Ishikawa (cell line): ENCODE measurements around the gene RASGRP2.

ENCODE experiments used
- CEBPB ChIP-seq: IDR thresholded peaks from 2 replicates; pipeline ENCODE4 v1.6.1; 2012
- CREB1 ChIP-seq: IDR thresholded peaks from 2 replicates; pipeline ENCODE4 v1.6.1; 2012; ENCODE audit warnings: low read depth
- EGR1 ChIP-seq: IDR thresholded peaks from 2 replicates; pipeline ENCODE4 v1.6.1; 2012
- EP300 ChIP-seq: IDR thresholded peaks from 2 replicates; pipeline ENCODE4 v1.6.1; 2012; ENCODE audit warnings: borderline replicate concordance
- FOXM1 ChIP-seq: IDR thresholded peaks from 2 replicates; pipeline ENCODE4 v1.6.1; 2012; ENCODE audit warnings: low read depth, borderline replicate concordance
- NFIC ChIP-seq: IDR thresholded peaks from 2 replicates; pipeline ENCODE4 v1.6.1; 2012
- RAD21 ChIP-seq: IDR thresholded peaks from 2 replicates; pipeline ENCODE4 v1.6.1; 2012; ENCODE audit warnings: low read depth
- TAF1 ChIP-seq: IDR thresholded peaks from 2 replicates; pipeline ENCODE4 v1.6.1; 2012; ENCODE audit warnings: low read depth, mild to moderate bottlenecking
- TCF12 ChIP-seq: IDR thresholded peaks from 2 replicates; pipeline ENCODE4 v1.6.1; 2012; ENCODE audit warnings: low read depth
- TEAD4 ChIP-seq: IDR thresholded peaks from 2 replicates; pipeline ENCODE4 v1.6.1; 2012
- YY1 ChIP-seq: IDR thresholded peaks from 2 replicates; pipeline ENCODE4 v1.6.1; 2012; ENCODE audit warnings: low read depth
- ZBTB7A ChIP-seq: IDR thresholded peaks from 2 replicates; pipeline ENCODE4 v1.6.1; 2012; ENCODE audit warnings: low read depth
- TF ChIP-seq, protein P1 (sequence below): IDR thresholded peaks from 2 replicates; pipeline ENCODE4 v1.6.1; 2012
- TF ChIP-seq, protein P2 (sequence below): IDR thresholded peaks from 2 replicates; pipeline ENCODE4 v1.6.1; 2012; ENCODE audit warnings: low read depth, mild to moderate bottlenecking
- TF ChIP-seq, protein P3 (sequence below): IDR thresholded peaks from 2 replicates; pipeline ENCODE4 v1.6.1; 2012

The RASGRP2 gene

DNA sequence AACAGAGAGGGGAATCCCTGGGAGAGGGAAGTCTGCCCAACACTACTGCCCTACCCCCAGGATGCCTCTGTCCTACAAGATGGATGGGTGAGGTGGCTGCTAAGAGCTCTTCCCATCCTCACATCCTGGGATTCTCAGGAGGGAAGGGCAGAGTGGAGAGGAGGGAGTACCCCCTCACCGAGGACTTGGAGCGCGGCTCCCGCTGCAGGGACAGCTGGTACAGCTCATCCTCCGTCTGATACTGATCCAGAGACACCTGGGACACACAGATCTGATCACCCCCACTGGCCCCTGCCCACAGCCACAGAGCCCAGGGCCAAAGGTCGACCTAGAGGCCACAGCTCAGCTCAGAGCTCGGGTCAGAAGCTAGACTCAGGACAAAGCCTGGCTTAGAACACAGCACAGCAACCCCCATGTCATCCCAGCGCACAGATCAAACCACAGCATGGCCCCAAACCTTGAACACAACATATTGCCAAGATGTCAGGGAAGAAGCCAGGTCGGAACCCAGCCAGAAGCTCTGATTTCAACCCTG lies 8.2 kb downstream of the RASGRP2 start:
- TF ChIP-seq FOXM1 (no peak), TCF12 (no peak), RAD21 (no peak), CEBPB (no peak), YY1 (no peak), TAF1 (no peak), NFIC (no peak), EGR1 (no peak), ZBTB7A (no peak), EP300 (no peak), TEAD4 (no peak), CREB1 (no peak)
- TF ChIP-seq, protein P1, sequence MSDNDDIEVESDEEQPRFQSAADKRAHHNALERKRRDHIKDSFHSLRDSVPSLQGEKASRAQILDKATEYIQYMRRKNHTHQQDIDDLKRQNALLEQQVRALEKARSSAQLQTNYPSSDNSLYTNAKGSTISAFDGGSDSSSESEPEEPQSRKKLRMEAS: no peak
- TF ChIP-seq, protein P2, sequence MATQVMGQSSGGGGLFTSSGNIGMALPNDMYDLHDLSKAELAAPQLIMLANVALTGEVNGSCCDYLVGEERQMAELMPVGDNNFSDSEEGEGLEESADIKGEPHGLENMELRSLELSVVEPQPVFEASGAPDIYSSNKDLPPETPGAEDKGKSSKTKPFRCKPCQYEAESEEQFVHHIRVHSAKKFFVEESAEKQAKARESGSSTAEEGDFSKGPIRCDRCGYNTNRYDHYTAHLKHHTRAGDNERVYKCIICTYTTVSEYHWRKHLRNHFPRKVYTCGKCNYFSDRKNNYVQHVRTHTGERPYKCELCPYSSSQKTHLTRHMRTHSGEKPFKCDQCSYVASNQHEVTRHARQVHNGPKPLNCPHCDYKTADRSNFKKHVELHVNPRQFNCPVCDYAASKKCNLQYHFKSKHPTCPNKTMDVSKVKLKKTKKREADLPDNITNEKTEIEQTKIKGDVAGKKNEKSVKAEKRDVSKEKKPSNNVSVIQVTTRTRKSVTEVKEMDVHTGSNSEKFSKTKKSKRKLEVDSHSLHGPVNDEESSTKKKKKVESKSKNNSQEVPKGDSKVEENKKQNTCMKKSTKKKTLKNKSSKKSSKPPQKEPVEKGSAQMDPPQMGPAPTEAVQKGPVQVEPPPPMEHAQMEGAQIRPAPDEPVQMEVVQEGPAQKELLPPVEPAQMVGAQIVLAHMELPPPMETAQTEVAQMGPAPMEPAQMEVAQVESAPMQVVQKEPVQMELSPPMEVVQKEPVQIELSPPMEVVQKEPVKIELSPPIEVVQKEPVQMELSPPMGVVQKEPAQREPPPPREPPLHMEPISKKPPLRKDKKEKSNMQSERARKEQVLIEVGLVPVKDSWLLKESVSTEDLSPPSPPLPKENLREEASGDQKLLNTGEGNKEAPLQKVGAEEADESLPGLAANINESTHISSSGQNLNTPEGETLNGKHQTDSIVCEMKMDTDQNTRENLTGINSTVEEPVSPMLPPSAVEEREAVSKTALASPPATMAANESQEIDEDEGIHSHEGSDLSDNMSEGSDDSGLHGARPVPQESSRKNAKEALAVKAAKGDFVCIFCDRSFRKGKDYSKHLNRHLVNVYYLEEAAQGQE: no peak
- TF ChIP-seq, protein P3, sequence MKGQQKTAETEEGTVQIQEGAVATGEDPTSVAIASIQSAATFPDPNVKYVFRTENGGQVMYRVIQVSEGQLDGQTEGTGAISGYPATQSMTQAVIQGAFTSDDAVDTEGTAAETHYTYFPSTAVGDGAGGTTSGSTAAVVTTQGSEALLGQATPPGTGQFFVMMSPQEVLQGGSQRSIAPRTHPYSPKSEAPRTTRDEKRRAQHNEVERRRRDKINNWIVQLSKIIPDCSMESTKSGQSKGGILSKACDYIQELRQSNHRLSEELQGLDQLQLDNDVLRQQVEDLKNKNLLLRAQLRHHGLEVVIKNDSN: no peak

DNA sequence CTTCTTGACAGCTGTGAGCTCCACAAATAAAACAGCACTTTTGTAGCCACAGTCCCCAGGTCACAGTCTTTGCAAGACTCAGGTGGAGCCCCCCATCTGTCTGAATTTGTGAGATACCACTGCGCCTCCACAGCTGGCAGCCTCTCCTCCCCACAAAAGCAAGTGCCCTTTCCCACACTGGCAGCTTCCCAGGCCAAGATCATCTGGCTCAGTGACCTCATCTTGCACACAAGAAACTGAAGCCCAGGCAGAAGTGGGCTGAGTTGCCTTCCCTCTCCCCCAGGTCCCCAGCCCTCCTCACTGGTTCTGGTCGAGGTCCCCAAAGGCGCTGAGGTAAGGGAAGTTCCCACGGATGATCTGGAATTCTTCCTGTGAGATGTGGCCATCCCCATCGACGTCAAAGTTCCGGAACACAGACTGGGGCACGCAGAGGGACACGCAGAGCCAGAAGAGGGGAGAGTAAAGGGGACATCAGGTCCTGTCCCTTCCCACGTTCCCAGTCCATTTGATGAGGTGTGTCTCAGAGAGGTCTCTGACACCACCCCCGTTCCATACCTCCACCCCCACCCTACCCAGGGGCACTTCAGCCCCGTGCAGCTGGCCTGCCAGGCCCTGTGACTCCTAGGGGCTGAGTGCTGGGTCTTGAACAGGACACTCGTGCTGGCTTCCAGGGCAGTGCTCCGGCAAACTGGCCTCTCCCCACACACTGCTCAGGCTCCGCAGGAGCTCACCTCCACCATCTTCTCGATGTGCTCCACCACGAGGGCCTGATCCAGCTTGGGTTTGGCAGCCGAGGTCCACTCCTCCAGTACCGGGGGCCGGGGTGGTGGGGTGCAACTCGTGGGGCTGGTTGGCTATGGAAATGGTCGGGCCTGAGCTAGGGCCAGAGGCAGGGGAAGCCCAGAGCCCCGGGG lies 8.9 kb downstream of the RASGRP2 start:
- TF ChIP-seq ZBTB7A (no peak), EP300 (no peak)

DNA sequence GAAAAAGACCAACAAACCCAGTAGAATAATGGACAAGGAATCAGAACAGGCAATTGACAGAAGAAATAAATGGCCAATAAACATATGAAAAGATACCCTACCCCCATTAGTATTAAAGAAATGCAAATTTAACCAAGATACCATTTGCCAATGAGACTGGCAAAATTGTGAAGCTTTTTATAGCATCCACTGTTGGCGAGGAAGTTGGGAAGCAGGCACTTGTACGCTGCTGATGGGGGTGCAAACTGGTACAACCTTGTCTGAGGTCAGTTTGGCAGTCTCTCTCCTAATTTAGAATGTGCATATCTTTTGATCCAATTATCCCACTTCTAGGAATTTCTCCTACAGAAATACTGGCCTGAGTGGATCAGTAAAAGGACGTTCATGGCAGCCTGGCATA lies 12.3 kb downstream of the RASGRP2 start:
- TF ChIP-seq, protein P3: no peak
- TF ChIP-seq YY1 (no peak), RAD21 (no peak), FOXM1 (no peak)

DNA sequence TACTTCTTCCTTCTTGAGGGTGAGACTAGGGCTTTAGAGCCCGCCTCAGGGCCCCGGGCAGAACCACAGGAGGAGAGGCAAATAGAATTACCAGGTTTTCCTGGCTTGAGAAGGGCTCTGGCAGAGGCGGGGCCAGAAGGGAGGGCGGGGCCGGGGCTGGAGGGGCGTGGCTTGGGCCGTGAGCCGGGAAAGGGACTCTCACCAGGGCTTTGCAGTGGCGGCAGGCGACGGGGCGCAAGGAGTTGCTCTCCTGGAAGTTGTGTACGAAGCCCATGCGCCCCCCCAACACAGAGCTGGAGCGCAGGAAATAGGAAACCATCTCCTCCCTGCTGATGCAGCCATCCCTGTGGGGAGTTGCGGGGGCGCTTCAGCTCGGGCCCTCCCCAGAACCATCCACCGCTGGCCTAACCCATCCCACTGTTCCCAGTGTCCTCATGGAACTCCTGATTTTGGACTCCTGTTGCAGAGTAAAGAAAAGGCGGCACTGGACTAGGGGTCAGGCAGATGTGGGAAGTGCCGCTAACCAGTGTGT lies 14.0 kb downstream of the RASGRP2 start:
- TF ChIP-seq CREB1: no peak
- no peak for TF ChIP-seq EP300
- no peak for TF ChIP-seq YY1
- TF ChIP-seq TAF1: no peak
- no peak for TF ChIP-seq TEAD4
- TF ChIP-seq, protein P1: no peak
- TF ChIP-seq NFIC: no peak
- TF ChIP-seq, protein P3: no peak
- no peak for TF ChIP-seq TCF12
- TF ChIP-seq ZBTB7A: no peak
- no peak for TF ChIP-seq RAD21
- no peak for TF ChIP-seq FOXM1
- TF ChIP-seq CEBPB: no peak
- no peak for TF ChIP-seq EGR1
- TF ChIP-seq, protein P2: no peak

DNA sequence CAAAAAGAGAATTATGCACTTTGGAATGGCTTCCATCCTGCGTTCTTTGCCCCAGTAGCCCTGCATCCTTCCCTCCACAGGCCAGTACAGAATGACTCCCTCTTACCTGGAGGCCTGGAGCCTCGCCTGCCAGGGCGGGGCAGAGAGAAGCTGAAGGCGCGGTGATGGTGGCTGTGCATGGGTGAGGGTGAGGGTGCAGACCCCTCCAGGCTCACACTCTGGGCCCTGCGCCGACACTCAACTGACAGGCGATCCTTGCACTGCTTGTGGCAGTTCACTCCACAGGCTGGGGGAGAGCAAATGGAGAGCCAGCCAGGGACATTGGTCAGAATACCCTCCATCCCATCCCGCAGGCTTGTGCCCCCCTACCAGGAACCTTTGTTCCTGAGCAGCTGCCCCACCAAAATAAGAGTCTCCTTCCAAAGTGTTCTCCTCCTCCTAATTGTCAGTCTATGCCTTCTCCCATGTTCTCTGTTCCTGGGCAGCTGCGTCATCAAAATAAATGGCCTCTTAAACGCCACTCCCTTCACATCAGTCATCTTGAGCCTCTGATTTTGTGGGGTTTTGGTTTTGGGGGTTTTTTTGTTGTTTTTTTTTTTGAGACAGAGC lies 15.1 kb downstream of the RASGRP2 start:
- TF ChIP-seq YY1 (no peak), TEAD4 (no peak), NFIC (no peak), CEBPB (no peak), CREB1 (no peak), EP300 (no peak), EGR1 (no peak), ZBTB7A (no peak), TAF1 (no peak), RAD21 (no peak), FOXM1 (no peak)
- TF ChIP-seq, protein P2: no peak
- TF ChIP-seq, protein P3: no peak
- TF ChIP-seq, protein P1: no peak
